HG03095 (cell line): ENCODE data around the gene LGMN.

ENCODE experiments used
- ATAC-seq: cut with Tn5 transposase; IDR thresholded peaks from one replicate; pipeline ENCODE4 v1.9.1; 2021; ENCODE audit warnings: moderate library complexity; ENCODE audit not compliant: unreplicated experiment

The LGMN gene

GRCh38 chr14:92656306-92657081 is 91.9 kb downstream of the LGMN start:
- no peak for ATAC-seq

DNA sequence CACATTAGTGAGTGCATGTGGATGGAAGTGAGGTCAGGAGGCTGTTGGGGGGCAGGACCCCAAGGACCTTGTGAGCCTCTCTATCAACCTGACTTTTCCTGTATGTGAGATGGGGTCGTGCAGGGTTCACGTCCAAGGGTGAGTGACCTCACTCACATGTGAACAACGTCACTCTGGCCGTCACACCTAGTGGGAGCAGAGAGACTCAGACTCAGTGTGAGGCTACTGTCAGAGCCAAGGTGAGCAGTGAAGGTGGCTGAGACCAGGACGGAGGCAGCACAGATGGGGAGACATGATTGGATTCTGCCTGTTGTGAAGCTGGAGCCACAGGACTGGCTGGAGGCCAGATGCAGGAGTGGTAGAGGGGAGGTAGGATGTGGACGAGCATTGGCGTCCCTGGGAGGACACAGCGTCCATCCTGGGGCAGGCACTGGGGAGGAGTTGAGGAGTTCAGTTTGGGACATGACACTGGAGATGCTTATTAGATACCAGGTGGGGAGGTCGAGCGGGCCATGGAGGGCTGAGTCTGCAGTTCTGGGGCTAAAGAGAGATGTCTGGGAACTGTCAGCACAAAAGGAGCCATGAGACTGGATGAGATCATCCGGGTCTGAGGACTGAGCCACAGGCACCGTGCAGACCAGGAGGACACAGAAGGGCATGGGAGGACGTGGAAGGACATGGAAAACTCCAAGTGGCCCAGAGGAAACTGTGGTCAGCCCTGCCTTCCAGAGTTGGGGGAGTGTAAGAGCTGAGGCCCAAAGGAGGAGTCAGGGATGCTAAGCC is 92.8 kb downstream of the LGMN start:
- no peak for ATAC-seq

- no peak for ATAC-seq
These were observed 94.1 kb downstream of the LGMN start for GRCh38 chr14:92654239-92654901.
